NCI-H82 treated with DMSO at 0.1 percent for 48 hours (cell line): ENCODE measurements around the gene PLAC9.

ENCODE experiments used
- DNase-seq: peaks from one replicate; lab custom pipeline; 2025; ENCODE audit not compliant: unreplicated experiment; lab: John Stamatoyannopoulos, UW

Gene PLAC9

DNA sequence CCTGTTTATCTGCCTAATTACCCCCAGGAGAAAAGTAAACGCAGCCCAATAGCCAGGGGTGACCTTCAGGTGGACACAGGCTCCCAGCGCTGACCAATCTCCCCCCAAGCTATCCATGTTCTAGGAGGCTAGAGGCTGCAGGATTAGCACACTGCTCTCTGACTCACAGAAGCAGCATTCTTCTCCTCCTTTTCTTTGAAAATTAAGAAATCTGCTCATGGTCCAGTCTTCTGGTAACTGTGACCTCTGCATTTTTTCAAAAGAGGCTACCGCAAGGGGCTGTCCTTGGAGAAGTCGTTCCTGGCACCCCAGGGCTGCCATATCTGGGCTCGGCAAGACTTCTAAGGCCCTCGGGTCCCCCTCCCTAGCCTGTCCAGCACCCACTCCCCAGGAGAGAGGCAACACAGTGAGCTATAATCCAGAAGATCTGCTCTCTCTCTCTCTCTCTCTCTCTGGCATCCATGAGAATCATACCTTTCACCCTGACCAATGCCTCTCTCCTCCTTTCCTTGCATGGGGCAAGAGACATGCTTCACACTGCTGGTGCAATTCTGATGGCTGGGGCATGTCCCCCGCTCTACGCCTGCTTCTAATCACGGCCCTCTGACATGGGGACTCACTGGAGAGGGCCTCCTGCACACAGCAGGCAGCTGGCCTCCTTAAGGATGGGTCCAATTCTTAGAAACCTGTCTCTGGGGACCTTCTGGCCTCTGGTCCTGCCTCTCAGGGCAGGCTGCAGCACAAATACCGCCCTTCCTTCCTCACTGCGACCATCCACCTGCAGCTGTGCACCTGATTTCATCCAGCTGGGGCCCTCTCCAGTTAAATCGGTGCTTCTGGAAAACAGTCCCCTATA lies 45.5 kb downstream of the PLAC9 start:
- DNase-seq: no peak

DNA sequence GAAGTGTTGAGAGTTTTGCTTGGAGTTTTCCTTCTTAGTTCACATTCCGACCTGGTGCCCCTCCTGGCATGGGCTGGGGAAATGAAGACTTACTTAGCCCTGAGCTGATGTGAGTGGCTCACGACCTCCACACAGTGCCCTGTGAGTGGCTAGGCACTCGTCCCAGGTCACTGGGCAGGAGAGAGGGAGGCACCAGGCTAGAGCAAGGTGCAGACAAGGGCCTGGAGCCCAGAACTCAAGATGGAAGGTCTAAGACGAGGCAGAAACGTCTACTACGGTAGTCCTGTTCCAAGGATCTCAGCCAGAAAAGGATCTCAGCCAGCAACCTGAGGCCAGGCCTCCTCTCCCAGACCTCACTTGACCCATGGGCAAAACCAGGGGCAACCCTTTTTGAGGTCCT lies 50.5 kb downstream of the PLAC9 start:
- DNase-seq: no peak

DNA sequence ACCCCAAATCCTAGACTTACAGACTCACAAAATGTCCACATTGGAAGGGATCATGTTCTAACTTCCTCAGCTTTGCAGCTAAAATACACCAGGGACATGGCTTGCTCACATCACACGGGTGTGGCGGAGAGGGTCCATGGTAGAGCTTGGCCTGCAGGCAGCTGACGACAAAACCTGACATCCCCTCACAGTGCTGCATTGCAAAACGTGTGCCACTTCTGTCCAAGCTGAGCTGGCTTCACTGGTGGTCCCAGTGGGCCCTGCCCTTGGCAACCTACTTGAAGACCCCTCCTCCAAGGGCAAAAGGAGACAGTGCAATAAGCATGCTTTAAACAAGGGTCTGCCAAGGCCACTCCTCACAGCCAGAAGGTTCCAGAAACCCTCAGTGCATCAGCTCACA lies 50.9 kb downstream of the PLAC9 start:
- DNase-seq: no peak

DNA sequence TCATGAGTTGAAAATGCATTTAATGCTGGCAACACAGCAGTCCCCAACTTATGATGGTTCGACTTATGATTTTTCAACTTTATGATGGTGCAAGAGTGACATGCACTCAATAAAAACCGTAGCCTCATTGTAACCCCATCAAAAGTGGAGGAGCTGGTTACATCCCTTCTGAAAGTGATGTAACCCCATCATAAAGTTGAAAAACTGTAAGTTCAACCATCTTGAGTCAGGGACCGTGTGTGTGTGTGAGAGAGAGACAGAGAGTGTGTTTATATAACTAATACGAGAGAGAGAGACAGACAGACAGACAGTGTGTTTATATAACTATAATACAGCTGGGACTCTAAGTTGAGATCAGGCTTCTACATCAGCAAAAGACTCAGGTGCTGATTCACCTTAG lies 51.8 kb downstream of the PLAC9 start:
- no peak for DNase-seq

DNA sequence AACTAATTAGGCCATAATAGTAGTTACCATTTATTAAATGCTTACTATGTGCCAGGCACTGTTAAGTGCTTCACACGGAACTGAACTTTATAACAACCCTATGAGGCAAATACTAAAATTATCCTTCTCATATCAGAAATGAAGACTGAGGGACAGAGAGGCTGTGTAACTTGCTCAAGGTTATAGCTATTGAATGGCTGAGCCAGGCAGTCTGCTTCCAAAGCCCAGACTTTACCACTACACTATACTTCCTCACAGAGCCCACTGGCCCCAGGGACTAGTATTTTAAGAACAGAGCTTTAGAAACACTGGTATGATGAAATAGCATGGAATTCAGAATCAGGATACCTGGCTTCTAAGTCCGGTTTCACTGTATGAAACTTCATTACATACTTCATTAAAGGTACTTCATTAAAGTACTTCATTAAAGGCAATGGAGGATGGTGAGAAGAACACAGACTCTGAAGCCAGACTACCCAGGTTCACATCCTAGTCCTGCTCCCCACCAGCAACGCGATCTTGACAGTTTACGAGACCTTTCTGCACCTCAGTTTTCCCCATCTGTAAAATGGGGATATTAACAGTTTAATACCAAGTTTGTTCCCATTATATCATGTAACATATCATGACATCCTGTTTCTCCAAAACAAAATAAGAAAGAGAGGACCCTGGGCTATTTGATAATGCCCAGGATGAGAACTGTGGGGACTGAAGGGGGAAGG lies 53.2 kb downstream of the PLAC9 start:
- no peak for DNase-seq

DNA sequence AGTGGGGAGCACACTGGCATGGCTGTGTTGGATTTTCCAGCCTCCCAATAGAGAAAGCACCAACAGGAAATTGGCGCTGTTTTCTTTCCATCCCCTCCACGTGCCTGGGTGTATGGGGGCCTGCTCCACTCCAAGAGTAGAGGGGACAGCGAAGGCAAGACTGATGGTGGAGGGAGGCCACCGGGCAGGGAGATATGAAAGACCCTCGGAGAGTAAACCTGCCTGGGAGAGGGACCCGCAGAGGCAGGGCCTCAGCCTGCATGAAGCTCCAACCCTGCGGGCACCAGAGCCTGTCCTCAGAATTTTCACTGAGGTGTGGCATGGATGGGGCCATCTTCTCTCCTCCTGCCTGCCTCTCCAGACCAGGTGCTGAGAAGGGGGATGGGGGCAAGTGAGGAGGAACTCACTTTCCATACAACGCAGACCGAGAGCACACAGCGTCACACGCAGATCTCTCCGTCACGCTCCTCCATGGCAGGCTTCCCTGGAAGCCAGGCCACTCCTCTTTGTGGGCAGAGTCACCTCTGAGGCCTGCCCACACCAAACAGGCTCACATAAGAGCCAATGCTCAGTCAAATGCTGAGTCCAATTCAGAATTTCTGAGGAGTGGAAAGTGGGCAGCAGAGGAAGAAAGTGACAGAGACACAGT lies 54.0 kb downstream of the PLAC9 start:
- DNase-seq: no peak

DNA sequence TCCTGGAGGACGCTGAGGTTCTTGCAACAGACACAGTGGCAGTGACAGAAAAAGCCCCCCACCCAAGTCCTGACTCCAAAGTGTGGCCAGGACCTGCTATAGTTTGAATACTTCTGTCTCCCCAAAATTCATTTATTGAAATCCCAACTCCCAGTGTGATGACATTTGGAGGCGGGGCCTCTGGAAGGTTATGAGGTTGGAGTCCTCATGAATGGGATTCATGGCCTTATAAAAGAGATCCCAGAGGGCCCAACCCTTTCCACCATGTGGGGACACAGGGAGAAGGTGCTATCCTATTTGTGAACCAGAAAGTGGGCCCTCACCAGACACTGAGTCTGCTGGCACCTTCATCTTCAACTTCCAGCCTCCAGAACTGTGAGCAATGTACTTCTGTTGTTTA lies 54.5 kb downstream of the PLAC9 start:
- DNase-seq: no peak

DNA sequence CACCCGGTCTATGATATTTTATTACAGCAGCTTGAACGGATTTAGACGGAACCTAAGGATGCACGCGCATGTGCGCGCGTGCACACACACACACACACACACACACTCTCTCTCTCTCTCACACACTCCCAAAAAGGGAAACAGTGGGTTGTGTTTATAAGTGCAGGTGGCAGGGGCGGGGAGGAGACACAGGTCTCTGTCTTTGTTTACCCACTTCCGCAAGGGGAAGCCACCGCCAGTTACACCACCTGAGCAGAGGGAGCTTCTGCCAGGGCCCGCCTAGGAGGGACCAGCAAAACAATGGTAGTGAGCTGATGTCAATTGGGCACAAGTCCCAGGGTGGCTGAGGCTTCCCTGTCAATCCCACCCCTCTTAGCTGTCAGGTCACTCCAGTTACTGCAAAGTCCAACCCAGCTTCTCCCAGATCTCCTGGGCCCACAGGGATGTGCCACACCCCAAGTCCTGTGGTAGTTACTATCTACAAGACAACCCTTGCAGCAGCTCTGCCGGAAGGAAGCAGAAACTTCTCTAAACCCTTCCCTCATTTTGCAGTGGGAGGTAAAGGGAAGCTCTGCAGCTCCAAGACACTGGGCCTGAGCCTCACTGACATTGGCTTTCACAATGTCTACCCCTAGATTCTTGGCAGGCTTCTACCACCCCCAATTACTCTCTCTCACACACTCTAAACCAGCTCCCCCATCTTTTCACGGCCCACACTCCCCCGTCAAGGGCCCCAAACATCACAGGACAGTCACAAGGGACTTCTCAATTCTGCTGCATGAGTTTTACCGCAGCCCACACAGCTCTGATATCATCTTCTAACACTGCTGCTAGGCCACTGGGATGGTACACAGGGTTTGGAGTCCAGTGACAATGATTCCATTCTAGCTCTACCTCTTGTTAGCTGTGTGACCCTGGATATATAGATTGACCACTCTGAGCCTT lies 55.2 kb downstream of the PLAC9 start:
- DNase-seq: no peak

DNA sequence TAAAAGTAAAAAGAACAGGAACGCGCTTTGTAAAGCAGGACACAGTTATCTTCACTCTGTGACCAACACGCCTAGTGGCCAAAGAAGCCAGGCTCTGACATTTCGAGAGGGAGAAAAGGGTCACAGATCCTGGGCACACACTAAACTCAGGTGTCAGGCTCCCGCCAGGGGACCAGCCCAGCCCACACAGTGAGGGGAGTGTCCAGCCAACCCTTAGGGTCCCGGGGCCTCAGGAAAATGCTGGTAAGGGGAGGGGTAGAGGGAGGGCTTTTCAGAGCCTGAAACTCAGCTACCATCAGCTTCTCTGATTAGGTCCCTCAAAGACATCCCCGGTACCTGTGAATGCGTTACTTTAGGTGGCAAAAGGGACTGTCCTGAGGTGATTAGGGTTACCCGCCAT lies 56.2 kb downstream of the PLAC9 start:
- DNase-seq: no peak

DNA sequence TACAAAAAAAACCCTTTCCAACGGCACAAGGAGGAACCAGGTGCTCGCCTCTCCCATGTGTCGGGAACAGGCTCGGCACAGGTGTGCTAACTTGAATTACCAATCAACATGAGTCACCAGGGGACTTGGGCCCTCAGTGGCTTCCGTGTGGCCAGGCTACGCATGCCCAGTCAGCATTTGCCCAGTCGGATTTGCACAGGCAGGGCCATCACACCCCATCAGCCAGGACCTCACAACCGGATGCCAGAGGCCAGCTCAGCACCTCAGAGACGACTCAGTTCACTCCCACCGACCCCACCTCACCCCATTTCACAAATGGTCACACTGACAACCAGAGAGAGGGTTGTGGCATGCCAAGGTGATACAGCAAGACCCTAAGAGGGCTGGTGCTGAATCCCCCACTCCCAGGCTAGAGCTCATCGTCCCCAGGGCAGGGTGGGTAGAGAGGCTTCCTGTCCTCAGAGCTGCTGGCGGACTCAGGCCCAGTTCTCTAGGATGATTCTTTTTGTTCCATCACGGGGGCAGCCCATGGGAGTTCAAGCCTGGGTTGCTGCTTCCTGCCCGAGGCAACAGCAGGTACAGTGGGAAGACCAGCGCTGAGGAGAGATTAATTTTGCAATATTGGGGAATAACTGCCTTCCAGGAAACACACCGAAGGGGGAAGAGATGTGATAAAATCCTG lies 59.2 kb downstream of the PLAC9 start:
- no peak for DNase-seq

DNA sequence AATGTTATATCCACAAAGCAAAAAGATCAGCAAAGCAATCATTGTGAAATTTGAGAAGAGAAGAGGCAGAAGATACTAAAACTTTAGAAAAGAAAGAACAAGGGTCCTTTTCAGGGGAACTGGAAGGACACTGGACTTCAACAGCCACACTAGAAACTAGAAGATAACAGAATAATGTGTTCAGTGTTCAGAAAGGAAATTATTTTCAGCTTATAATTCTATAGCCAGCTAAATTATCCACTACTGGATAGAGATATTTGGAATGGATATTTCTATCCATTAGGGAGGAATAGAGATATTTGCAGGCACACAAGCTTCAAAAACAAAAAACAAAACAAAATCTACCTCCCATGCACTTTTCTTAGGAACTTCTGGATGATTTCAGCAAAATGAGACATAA lies 60.0 kb downstream of the PLAC9 start:
- no peak for DNase-seq

DNA sequence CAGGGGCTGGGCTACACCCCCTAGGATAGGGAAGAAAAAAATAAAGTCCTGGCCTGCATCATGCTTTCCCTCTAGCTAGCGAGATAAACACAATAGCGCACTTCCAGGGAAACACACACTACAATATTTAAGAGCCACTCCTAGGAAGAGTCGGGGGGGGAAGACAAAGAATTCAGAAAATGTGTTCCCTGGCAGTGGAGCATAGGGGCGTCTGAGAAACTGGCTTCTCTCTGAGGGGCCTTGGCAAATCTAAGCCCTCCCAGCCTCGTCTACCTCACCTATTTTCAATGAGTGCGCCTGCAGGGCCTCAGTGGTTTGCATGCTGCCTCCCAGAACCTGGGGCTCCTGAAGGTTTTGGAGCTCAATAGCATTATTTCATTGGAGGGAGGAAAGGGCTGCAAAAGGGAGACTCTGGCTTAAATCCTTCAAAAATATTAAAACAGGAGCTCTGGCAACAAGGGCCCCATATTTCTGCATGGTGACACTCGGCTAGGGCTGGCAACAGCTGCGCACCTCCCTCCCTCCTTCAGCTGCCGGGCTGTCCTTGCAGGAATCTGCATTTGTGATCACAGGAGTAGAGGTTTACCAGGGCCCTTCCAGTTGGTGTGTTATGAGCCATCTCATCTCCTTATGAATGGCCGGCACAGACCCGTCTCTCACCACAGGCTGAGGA lies 62.0 kb downstream of the PLAC9 start:
- no peak for DNase-seq
